C4-2B (cell line): Measurements from ENCODE around the gene MMP25.
"Not testable (repeated sequence)": the region's sequence is repeated elsewhere in the genome, so short reads cannot be mapped to it uniquely, and the experiment has no call there.

ENCODE experiments used
- H3K27ac ChIP-seq: fragments of 450-650 bp; 2 replicates; pipeline ENCODE4 v1.5.1; 2017
- ZFX ChIP-seq: fragments of 450-650 bp; IDR thresholded peaks from 2 replicates; pipeline ENCODE4 v1.6.1; 2017
- TF ChIP-seq, protein P1 (sequence below): fragments of 450-650 bp; conservative IDR thresholded peaks from 2 replicates; pipeline ENCODE4 v1.5.1; 2017; ENCODE audit warnings: mild to moderate bottlenecking

Gene MMP25

DNA sequence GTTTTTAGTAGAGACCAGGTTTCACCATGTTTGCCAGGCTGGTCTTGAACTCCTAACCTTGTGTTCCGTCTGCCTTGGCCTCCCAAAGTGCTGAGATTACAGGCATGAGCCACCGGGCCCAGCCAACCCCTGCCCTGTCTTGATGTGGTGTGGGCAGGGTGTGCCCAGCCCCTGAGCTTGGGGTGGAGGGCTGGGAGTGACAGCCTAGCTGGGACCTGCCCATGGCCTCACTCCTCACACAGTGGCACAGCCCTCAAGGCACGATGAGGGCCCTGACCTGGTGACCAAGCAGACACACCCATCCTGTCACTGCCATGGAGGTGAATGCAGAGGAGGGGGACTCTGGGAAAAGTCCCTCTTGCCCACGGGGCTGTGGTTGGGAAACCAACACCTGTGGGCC lies 22.1 kb downstream of the MMP25 start:
- no peak for TF ChIP-seq ZFX
- TF ChIP-seq, protein P1, sequence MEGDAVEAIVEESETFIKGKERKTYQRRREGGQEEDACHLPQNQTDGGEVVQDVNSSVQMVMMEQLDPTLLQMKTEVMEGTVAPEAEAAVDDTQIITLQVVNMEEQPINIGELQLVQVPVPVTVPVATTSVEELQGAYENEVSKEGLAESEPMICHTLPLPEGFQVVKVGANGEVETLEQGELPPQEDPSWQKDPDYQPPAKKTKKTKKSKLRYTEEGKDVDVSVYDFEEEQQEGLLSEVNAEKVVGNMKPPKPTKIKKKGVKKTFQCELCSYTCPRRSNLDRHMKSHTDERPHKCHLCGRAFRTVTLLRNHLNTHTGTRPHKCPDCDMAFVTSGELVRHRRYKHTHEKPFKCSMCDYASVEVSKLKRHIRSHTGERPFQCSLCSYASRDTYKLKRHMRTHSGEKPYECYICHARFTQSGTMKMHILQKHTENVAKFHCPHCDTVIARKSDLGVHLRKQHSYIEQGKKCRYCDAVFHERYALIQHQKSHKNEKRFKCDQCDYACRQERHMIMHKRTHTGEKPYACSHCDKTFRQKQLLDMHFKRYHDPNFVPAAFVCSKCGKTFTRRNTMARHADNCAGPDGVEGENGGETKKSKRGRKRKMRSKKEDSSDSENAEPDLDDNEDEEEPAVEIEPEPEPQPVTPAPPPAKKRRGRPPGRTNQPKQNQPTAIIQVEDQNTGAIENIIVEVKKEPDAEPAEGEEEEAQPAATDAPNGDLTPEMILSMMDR, result no peak
- no peak overlapping the region for H3K27ac ChIP-seq

DNA sequence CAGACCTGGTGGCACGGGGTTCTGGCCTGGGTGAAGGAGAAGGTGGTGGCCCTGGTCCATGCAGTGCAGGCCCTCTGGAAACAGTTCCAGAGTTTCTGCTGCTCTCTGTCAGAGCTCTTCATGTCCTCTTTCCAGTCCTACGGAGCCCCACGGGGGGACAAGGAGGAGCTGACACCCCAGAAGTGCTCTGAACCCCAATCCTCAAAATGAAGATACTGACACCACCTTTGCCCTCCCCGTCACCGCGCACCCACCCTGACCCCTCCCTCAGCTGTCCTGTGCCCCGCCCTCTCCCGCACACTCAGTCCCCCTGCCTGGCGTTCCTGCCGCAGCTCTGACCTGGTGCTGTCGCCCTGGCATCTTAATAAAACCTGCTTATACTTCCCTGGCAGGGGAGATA lies 22.8 kb downstream of the MMP25 start:
- not testable (repeated sequence) for H3K27ac ChIP-seq

DNA sequence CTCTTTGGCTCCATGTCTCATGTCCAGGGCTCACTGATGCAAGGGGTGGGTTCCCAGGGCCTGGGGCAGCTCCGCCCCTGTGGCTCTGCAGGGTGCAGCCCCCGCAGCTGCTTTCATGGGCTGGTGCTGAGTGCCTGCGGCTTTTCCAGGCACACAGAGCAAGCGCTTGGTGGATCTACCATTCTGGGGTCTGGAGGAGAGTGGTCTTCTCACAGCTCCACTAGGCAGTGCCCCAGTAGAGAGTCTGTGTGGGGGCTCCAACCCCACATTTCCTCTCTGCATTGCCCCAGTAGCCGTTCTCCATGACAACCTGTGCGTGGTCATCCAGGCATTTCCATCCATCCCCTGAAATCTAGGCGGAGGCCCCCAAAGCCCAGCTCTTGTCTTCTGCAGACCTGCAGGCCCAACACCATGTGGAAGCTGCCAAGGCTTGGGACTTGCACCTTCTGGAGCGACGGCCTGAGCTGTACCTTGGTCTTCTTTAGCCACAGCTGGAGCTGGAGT lies 24.3 kb downstream of the MMP25 start:
- TF ChIP-seq, protein P1, result no peak
- no peak for TF ChIP-seq ZFX

DNA sequence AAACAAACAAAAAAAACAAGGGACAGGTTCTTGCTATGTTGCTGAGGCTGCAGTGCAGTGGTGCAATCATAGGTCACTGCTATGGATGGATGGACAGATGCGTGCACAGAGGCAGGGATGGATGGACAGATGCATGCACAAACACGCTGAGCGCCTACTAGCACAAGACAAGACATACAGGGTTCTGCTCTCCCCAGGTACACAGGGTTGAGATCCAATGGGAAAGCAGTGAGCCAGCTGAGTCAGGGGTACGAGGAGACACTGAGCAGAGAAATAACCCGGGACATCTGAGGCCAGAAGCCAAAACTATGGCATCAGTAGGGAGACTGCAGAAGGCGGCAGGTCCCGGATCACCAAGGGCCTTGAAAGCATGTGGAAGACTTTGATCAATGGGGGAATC lies 25.3 kb downstream of the MMP25 start:
- TF ChIP-seq ZFX, result no peak
- TF ChIP-seq, protein P1, result no peak

More for the DNA sequence above, 24.3 kb downstream of the MMP25 start:
- no peak overlapping the region for H3K27ac ChIP-seq

GRCh38 chr16:3072148-3072547 lies 25.8 kb downstream of the MMP25 start:
- not testable (repeated sequence) for H3K27ac ChIP-seq

More for the DNA sequence above, 25.3 kb downstream of the MMP25 start:
- H3K27ac ChIP-seq, result no peak overlapping the region

DNA sequence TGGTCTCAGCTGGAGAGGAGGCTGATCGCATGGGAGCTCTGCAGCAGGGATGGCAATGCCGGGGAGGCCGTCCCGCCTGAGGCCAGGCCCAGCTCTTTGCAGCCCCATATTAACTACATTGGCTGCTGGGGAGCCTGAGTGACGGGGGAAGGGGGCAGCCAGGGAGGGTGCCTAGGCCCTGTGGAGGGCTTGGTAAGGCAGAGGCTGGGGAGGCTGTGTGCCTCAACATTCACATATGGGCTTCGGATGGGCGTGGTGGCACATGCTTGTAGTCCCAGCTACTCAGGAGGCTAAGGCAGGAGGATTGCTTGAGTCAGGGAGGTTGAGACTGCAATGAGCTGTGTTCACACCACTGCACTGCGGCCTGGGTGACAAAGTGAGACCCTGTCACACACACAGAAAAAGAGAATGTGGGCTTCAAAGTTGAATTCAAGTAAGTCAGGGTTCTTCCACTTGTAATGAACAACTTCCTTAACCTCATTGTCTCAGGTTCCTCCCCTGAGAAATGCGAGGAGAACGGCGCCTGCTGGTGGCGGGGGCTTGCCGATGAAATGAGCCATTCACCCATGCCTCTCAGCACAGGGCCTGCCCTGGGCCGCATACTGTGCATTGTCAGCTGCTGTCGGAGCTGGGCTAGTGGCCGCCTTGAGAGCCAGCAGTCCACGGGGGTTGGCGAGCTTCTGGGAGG lies 26.4 kb downstream of the MMP25 start:
- not testable (repeated sequence) for H3K27ac ChIP-seq

GRCh38 chr16:3073448-3073847 lies 27.1 kb downstream of the MMP25 start:
- H3K27ac ChIP-seq, result no peak overlapping the region
- TF ChIP-seq, protein P1, result no peak
- no peak for TF ChIP-seq ZFX

DNA sequence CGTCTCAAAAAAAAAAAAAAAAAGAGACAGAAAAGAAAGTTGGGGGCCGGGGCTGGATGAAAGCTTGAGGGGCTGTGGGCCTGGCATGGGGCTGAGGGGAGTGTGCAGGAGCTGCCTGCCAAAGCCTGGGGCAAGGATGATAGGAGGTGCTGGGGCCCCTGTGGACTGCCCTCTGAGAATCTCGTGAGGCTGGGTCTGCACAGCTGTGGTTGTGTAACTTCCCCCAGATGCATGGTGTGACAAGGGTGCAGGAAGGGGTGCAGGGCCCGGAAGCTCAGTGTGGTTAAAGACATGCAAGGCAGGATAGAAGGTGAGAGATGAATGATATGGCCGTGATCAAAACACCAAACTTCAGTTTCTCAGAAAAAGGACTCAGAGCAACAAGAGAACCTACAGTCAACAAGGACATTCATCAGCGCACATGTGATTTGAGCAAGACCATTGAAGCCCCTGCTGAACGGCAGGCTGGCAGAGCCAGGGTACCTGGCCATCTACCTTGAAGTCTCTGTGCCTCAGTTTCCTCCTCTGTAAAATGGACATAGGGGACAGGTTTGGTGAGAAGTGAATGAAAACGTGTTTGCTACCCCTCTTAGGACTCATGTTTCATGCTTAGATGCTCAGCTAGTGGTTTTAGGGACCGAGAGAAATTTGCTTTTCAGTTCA lies 28.6 kb downstream of the MMP25 start:
- no peak overlapping the region for H3K27ac ChIP-seq
- TF ChIP-seq, protein P1, result no peak
- TF ChIP-seq ZFX, result no peak

DNA sequence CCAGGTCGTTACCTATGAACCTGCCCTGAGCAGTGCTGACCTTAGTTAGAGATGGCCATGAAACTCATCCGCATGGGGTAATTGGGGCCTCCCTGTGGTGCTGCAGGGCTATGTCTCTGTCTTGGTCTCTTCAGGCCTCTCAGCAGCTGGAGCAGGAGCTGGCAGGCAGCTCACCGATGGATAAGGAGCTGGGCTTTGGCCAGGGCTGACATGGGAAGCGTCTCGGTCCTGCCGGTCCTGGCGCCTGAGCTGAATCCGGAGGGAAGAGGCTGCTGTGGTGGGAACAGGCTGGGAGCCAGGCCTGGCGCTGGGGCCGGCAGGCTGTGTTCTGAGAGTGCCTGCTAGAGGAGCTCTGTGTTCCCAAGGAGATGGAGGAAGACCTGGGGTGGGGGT lies 29.2 kb downstream of the MMP25 start:
- TF ChIP-seq ZFX, result no peak
- TF ChIP-seq, protein P1, result no peak
- H3K27ac ChIP-seq, result no peak overlapping the region

DNA sequence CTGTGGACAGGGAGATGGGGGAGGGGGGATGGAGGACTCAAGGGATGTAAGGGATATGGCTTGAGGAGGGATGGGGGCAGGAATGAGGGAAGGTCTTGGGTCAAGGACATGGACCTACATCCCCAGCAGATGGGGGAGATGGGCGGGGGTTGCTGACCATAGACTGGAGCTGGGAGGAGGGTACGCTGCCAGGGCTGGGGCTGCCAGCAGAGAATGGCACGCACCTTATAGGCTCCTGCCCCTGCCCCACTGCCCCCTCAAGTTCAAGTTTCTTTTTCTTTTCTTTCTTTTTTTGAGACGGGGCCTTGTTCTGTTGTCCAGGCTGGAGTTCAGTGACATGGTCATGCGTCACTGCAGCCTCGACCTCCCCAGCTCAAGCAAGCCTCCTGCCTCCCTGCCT lies 29.6 kb downstream of the MMP25 start:
- not testable (repeated sequence) for H3K27ac ChIP-seq
